PC-9 (cell line): ENCODE results near the gene PRDM15. TPM values are rescaled to one million over a fixed set of nuclear protein-coding genes. Genes with fewer than 3 reads are reported as not detected.

Source experiments
- BruUV-seq: library from RNA; stranded (reverse); fragments of 400-500 nt; replicated peaks from 2 replicates; lab custom pipeline; 2021; lab: Mats Ljungman, UMichigan
- CTCF ChIA-PET: fragments of 300-600 bp; sonication (Branson Sonifier 250); formaldehyde crosslinking; loops from one replicate; lab custom pipeline; 2022; ENCODE audit warnings: antibody characterized with exemption; lab: Charles Lee
- POLR2A ChIA-PET: fragments of 300-600 bp; sonication (Branson Sonifier 250); formaldehyde crosslinking; loops from one replicate; lab custom pipeline; 2022; ENCODE audit warnings: antibody characterized with exemption; ENCODE audit not compliant: unreplicated experiment; lab: Charles Lee
- DNase-seq, 2 experiments: peaks; one replicate each; pipeline versions ENCODE4 v3.0.0 to v3.0.0-alpha.2; 2015 to 2022; ENCODE audit warnings: mixed read lengths in 1 of 2
- H2AFZ ChIP-seq: fragments of 200-600 bp; sonication (generic); 2 replicates; pipeline ENCODE4 v1.8.1; 2017; ENCODE audit warnings: antibody characterized with exemption
- H3F3A ChIP-seq: fragments of 200-600 bp; sonication (generic); 2 replicates; pipeline ENCODE4 v1.8.1; 2017; ENCODE audit warnings: antibody characterized with exemption, mild to moderate bottlenecking, low read depth; ENCODE audit not compliant: insufficient read depth
- H3K27ac ChIP-seq: fragments of 200-600 bp; sonication (generic); 2 replicates; pipeline ENCODE4 v1.6.1; 2016; ENCODE audit warnings: mixed run types
- H3K27me3 ChIP-seq: fragments of 200-600 bp; sonication (generic); 2 replicates; pipeline ENCODE4 v1.6.1; 2016; ENCODE audit warnings: low read depth, mixed run types; ENCODE audit not compliant: insufficient read depth
- H3K36me3 ChIP-seq: fragments of 200-600 bp; sonication (generic); 2 replicates; pipeline ENCODE4 v1.6.1; 2016; ENCODE audit warnings: low read depth, mixed run types
- H3K4me1 ChIP-seq: fragments of 200-600 bp; sonication (generic); replicated peaks from 2 replicates; pipeline ENCODE4 v1.6.1; 2016; ENCODE audit warnings: mixed run types; ENCODE audit not compliant: insufficient read depth
- H3K4me2 ChIP-seq: fragments of 200-600 bp; sonication (generic); 2 replicates; pipeline ENCODE4 v1.6.1; 2017; ENCODE audit warnings: mixed run types
- H3K4me3 ChIP-seq: fragments of 200-600 bp; sonication (generic); 2 replicates; pipeline ENCODE4 v1.6.1; 2016; ENCODE audit warnings: mixed run types
- H3K79me2 ChIP-seq: fragments of 200-600 bp; sonication (generic); 2 replicates; pipeline ENCODE4 v1.6.1; 2017; ENCODE audit warnings: low read depth, mixed run types
- H3K9me2 ChIP-seq: fragments of 200-600 bp; sonication (generic); 2 replicates; pipeline ENCODE4 v1.8.1; 2017; ENCODE audit warnings: mild to moderate bottlenecking; ENCODE audit not compliant: insufficient read depth
- H3K9me3 ChIP-seq: fragments of 200-600 bp; sonication (generic); 2 replicates; pipeline ENCODE4 v1.8.1; 2016; ENCODE audit warnings: low read depth; ENCODE audit not compliant: insufficient read depth
- H4K20me1 ChIP-seq: fragments of 200-600 bp; sonication (generic); 2 replicates; pipeline ENCODE4 v1.8.1; 2017; ENCODE audit not compliant: insufficient read depth
- CTCF ChIP-seq: fragments of 200-600 bp; sonication (generic); conservative IDR thresholded peaks from 2 replicates; pipeline ENCODE4 v1.6.1; 2017; ENCODE audit warnings: mixed run types, antibody characterized with exemption, mild to moderate bottlenecking, moderate library complexity
- EZH2 ChIP-seq: fragments of 200-600 bp; sonication (generic); IDR thresholded peaks from 2 replicates; pipeline ENCODE4 v1.8.0; 2017; ENCODE audit warnings: antibody characterized with exemption, low read depth
- intact Hi-C: fragments of 100-400 bp; cut with micrococcal nuclease; formaldehyde crosslinking; loops from one replicate; pipeline ENCODE4 v1.10.0; 2022; ENCODE audit not compliant: unreplicated experiment
- total RNA-seq: library from RNA; stranded (reverse); gene quantifications from 2 replicates; pipeline ENCODE4 v1.2.3, GENCODE V29; 2021

Gene PRDM15
- total RNA-seq, 1 experiment from 2014 or later: 8.8 TPM

- no peaks in the 10 kb centered on the region for H3K4me1 ChIP-seq
- no peaks in the 10 kb centered on the region for H3F3A ChIP-seq
- DNase-seq: no peak
- no peaks in the 10 kb centered on the region for H4K20me1 ChIP-seq
- H3K9me2 ChIP-seq: no peaks in the 10 kb centered on the region
- H3K27me3 ChIP-seq: no peaks in the 10 kb centered on the region
- H2AFZ ChIP-seq: no peak overlapping the region
- intact Hi-C loops: no loop called here
- H3K4me3 ChIP-seq: no peak overlapping the region
- H3K9me3 ChIP-seq: no peaks in the 10 kb centered on the region
- ChIA-PET CTCF (no interaction called here), POLR2A (no interaction called here)
- no TSS peak for BruUV-seq
- H3K79me2 ChIP-seq: no peaks in the 10 kb centered on the region
- H3K27ac ChIP-seq: no peak overlapping the region
- TF ChIP-seq EZH2 (no peak), CTCF (no peak)
- no peak overlapping the region for H3K4me2 ChIP-seq
- H3K36me3 ChIP-seq: no peaks in the 10 kb centered on the region
Measured at GRCh38 chr21:41824466-41825207, 54.5 kb downstream of the PRDM15 start.

- H3F3A ChIP-seq: no peaks in the 10 kb centered on the region; the same call in 1 of the 2 replicates
- H3K4me3 ChIP-seq: no peak overlapping the region
- no peaks in the 10 kb centered on the region for H3K79me2 ChIP-seq
- intact Hi-C loops: no loop called here
- H2AFZ ChIP-seq: no peak overlapping the region
- DNase-seq: no peak
- BruUV-seq: no TSS peak
- TF ChIP-seq EZH2 (no peak), CTCF (no peak)
- no peak overlapping the region for H3K4me2 ChIP-seq
- no peaks in the 10 kb centered on the region for H3K9me2 ChIP-seq
- no peak overlapping the region for H3K27ac ChIP-seq
- ChIA-PET CTCF (no interaction called here), POLR2A (no interaction called here)
- H3K36me3 ChIP-seq: no peaks in the 10 kb centered on the region
- H3K27me3 ChIP-seq: no peaks in the 10 kb centered on the region
- H3K9me3 ChIP-seq: no peaks in the 10 kb centered on the region
- H3K4me1 ChIP-seq: no peaks in the 10 kb centered on the region
- H4K20me1 ChIP-seq: no peaks in the 10 kb centered on the region
Measured at GRCh38 chr21:41823906-41824305, 55.2 kb downstream of the PRDM15 start.

- BruUV-seq: no TSS peak
- no peak for TF ChIP-seq EZH2
- TF ChIP-seq CTCF: no peak
- ChIA-PET POLR2A (no interaction called here), CTCF (no interaction called here)
- H3K4me3 ChIP-seq: no peak overlapping the region
- H3K36me3 ChIP-seq: no peaks in the 10 kb centered on the region
- no peaks in the 10 kb centered on the region for H3K4me1 ChIP-seq
- H2AFZ ChIP-seq: no peak overlapping the region
- no peaks in the 10 kb centered on the region for H3K9me3 ChIP-seq
- intact Hi-C loops: no loop called here
- no peaks in the 10 kb centered on the region for H3K9me2 ChIP-seq
- no peaks in the 10 kb centered on the region for H4K20me1 ChIP-seq
- DNase-seq: no peak
- H3K27me3 ChIP-seq: no peaks in the 10 kb centered on the region
- H3K27ac ChIP-seq: no peak overlapping the region
- no peak overlapping the region for H3K4me2 ChIP-seq
- no peaks in the 10 kb centered on the region for H3K79me2 ChIP-seq
- H3F3A ChIP-seq: no peaks in the 10 kb centered on the region; the same call in 1 of the 2 replicates
Measured at GRCh38 chr21:41823166-41823565, 56.0 kb downstream of the PRDM15 start.
